Measurements from ENCODE around the gene EMP1. TPM values are rescaled to one million over a fixed set of nuclear protein-coding genes. Genes with fewer than 3 reads are reported as not detected.

EMP1 gene
- total and polyA plus RNA-seq, 2 of the 8 experiments (the other 6 are each of a cell fraction or from before 2014, with no cell fraction given), result 0.17 to 0.65 TPM

DNA sequence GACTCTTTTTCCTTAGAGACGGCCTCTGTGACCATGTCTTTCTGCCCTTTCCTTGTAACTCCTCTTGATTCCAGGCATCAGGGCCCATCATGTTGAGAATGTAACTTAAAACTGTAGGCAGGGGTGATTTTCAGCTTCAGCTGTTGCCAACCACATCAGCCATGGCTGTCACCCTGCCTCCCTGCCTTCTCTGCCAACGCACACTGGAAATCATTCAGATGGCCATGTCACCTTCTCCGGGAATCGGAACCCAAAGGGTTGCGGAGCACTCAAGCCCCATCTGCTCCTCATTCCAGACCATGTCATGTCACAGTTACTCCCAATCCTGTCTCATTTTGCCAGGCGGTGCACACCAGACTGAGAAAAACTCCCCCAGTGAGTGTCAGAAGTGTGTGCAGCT, 72.1 kb downstream of the EMP1 start:
- H3K4me2 ChIP-seq (ENCODE audit: insufficient read depth in 1 of 2, low read depth in 2 of 2, low read length in 2 of 2), result no peak overlapping the region
- no peak overlapping the region for H2BK20ac ChIP-seq (ENCODE audit: low read length)
- no peaks in the 10 kb centered on the region for H3K9me3 ChIP-seq (ENCODE audit: insufficient read depth in 2 of 2, low read depth in 1 of 2, low read length in 1 of 2)
- no peak overlapping the region for H4K5ac ChIP-seq (ENCODE audit: insufficient read length, low read depth, low read length)
- no peak overlapping the region for H3K9ac ChIP-seq (replicated peaks in 1 of 4; ENCODE audit: extremely low read depth in 1 of 4, low read depth in 3 of 4, low read length in 3 of 4)
- CTCF ChIA-PET (ENCODE audit: partially characterized antibody), result interaction anchor here (1.2 to 3.1 kb wide), 3 partner anchors 9 to 13 kb away, joined by 4 to 21 read pairs (median 14); no protein-coding TSS in a partner anchor
- H3K4me1 ChIP-seq (replicated peaks in 1 of 4; ENCODE audit: control insufficient read depth in 3 of 4, insufficient read depth in 4 of 4, low read length in 3 of 4), result no peaks in the 10 kb centered on the region
- H3K4ac ChIP-seq (replicated peaks; ENCODE audit: insufficient read length, low read depth, low read length), result no peak overlapping the region
- 93% methylated on average over 6 of the region's 6 CpGs; no CpG with 5 or more reads in 1 of the 2 experiments for WGBS, 2 experiments (ENCODE audit: extremely low coverage in 1 of 2, insufficient coverage in 1 of 2, insufficient read length in 1 of 2, insufficient replicate concordance in 2 of 2, low coverage in 1 of 2, low lambda C conversion rate in 2 of 2, missing lambda C conversion rate in 1 of 2)
- H2BK15ac ChIP-seq (ENCODE audit: low read length), result 0 out of 2 replicates have a peak overlapping the region, but pooled peaks have one; percentile 13
- H2AK5ac ChIP-seq (ENCODE audit: low read depth, low read length), result no peak overlapping the region
- H3K27me3 ChIP-seq (replicated peaks in 1 of 4; ENCODE audit: control insufficient read depth in 3 of 4, extremely low read depth in 1 of 4, insufficient read depth in 3 of 4, low read length in 3 of 4), result no peaks in the 10 kb centered on the region; a peak in 1 of 7 replicates
- FAIRE-seq, result no peak
- H2BK120ac ChIP-seq (replicated peaks; ENCODE audit: low read depth, low read length), result no peak overlapping the region
- no peaks in the 10 kb centered on the region for H3K36me3 ChIP-seq (ENCODE audit: control insufficient read depth in 2 of 4, insufficient read depth in 4 of 4, low read length in 3 of 4)
- peaks cover 0 to 2% of the 10 kb centered on the region in 2 experiments for H4K20me1 ChIP-seq (replicated peaks in 1 of 2; ENCODE audit: control insufficient read depth in 1 of 2, insufficient read depth in 2 of 2, low read length in 2 of 2)
- H3K23ac ChIP-seq (ENCODE audit: insufficient read length), result no peak overlapping the region
- H3K18ac ChIP-seq (ENCODE audit: extremely low read depth, low read length), result no peak overlapping the region
- no peaks in the 10 kb centered on the region for H3K79me1 ChIP-seq (ENCODE audit: low read depth, low read length)
- DNase-seq (ENCODE audit: low read depth in 1 of 2, low spot score in 2 of 2), result no peak
- H4K8ac ChIP-seq (ENCODE audit: extremely low read depth, insufficient read depth, low read length), result no peak overlapping the region; the same call in 1 of the 2 replicates
- H3K56ac ChIP-seq (replicated peaks; ENCODE audit: insufficient read length, low read depth, low read length), result no peak overlapping the region
- H3K4me3 ChIP-seq (ENCODE audit: extremely low read depth in 1 of 4, insufficient read depth in 2 of 4, low read depth in 3 of 4, low read length in 4 of 4), result no peak overlapping the region
- no peaks in the 10 kb centered on the region for H3K23me2 ChIP-seq (ENCODE audit: low read depth, low read length)
- POLR2A ChIA-PET (ENCODE audit: partially characterized antibody), result interaction anchor here (1.0 kb wide), 1 partner anchor 11 kb away, joined by 3 read pairs; no protein-coding TSS in a partner anchor
- H4K91ac ChIP-seq (replicated peaks; ENCODE audit: insufficient read length, low read length), result peak overlapping the region; percentile 57
- H2BK5ac ChIP-seq (ENCODE audit: low read depth, low read length), result no peak overlapping the region
- no peak overlapping the region for H3K14ac ChIP-seq (ENCODE audit: insufficient read length)
- no peaks in the 10 kb centered on the region for H3K79me2 ChIP-seq (ENCODE audit: control insufficient read depth in 1 of 2, insufficient read depth in 2 of 2, low read length in 2 of 2)
- 0 out of 2 replicates have a peak overlapping the region, but pooled peaks have one; percentile 3 for H2AFZ ChIP-seq (ENCODE audit: low read length)
- no peak overlapping the region for H2BK12ac ChIP-seq (ENCODE audit: low read depth, low read length)
- no peak overlapping the region for H3K27ac ChIP-seq (ENCODE audit: low read depth, low read length)
- TF ChIP-seq EZH2 (IDR thresholded peaks at IDR 0.05; ENCODE audit: low read depth, low read length, severe bottlenecking), result no peak
- no peak for TF ChIP-seq CBX5 (IDR thresholded peaks at IDR 0.05; ENCODE audit: low read depth, low read length)
- no peak for TF ChIP-seq RBBP5 (IDR thresholded peaks at IDR 0.05; ENCODE audit: borderline replicate concordance, low read depth, low read length)
- TF ChIP-seq YY1 (IDR thresholded peaks at IDR 0.05; ENCODE audit: low read depth, low read length), result no peak
- TF ChIP-seq CTBP2 (IDR thresholded peaks at IDR 0.05; ENCODE audit: borderline replicate concordance, insufficient read depth, insufficient read length, low read length), result no peak
- TF ChIP-seq, protein P1, sequence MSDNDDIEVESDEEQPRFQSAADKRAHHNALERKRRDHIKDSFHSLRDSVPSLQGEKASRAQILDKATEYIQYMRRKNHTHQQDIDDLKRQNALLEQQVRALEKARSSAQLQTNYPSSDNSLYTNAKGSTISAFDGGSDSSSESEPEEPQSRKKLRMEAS (IDR thresholded peaks at IDR 0.05), result no peak
- no peak for TF ChIP-seq CEBPB (IDR thresholded peaks at IDR 0.05; ENCODE audit: low read depth, low read length)
- TF ChIP-seq SP2 (IDR thresholded peaks at IDR 0.05; ENCODE audit: low read length), result no peak
- TF ChIP-seq TAF7 (optimal IDR thresholded peaks at IDR 0.05; ENCODE audit: borderline replicate concordance, low read depth, low read length), result no peak
- TF ChIP-seq SP4 (IDR thresholded peaks at IDR 0.05; ENCODE audit: low read length), result no peak
- TF ChIP-seq RNF2 (IDR thresholded peaks at IDR 0.05; ENCODE audit: borderline replicate concordance, low read depth, low read length, missing control alignments, poor library complexity, severe bottlenecking), result no peak

All from H1 (cell line).